Measurements from ENCODE around the gene CYP4A22. TPM values are rescaled to one million over a fixed set of nuclear protein-coding genes. Genes with fewer than 3 reads are reported as not detected.
"Not testable (repeated sequence)": the region's sequence is repeated elsewhere in the genome, so short reads cannot be mapped to it uniquely, and the experiment has no call there.

The CYP4A22 gene
- polyA plus RNA-seq, 1 of the 3 experiments (the other 2 are of a cell fraction) = not detected

DNA sequence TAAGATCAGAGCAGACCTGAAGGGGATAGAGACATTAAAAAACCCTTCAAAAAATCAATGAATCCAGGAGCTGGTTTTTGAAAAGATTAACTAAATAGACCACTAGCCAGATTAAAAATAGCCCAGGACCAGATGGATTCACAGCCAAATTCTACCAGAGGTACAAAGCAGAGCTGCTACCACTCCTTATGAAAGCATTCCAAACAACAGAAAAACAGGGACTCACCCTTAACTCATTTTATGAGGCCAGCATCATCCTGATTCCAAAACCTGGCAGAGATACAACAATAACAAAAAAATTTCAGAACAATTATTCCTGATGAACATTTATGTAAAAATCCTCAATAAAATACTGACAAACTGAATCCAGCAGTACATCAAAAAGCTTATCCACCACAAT is 19.2 kb downstream of the CYP4A22 start:
- H3F3A ChIP-seq (replicated peaks; ENCODE audit: insufficient read depth); H3K9me2 ChIP-seq; H3K27me3 ChIP-seq (ENCODE audit: insufficient read depth); H3K79me2 ChIP-seq (ENCODE audit: insufficient read depth); H4K20me1 ChIP-seq (ENCODE audit: insufficient read depth); H3K36me3 ChIP-seq (replicated peaks in 1 of 2; ENCODE audit: control insufficient read depth in 1 of 2, insufficient read depth in 2 of 2, low read length in 1 of 2); H3K4me1 ChIP-seq (ENCODE audit: control insufficient read depth in 1 of 2, insufficient read depth in 2 of 2, low read depth in 1 of 2, low read length in 1 of 2); H3K4me3 ChIP-seq (ENCODE audit: low read depth in 2 of 2, low read length in 1 of 2); H3K9me3 ChIP-seq; POLR2A ChIA-PET; DNase-seq; H3K9ac ChIP-seq; H2AFZ ChIP-seq (ENCODE audit: low read depth); H3K4me2 ChIP-seq; H3K27ac ChIP-seq (ENCODE audit: low read depth in 2 of 2, low read length in 1 of 2): not testable (repeated sequence)
- CTCF ChIA-PET = interaction anchor here (1.1 to 1.2 kb wide), 2 partner anchors 18 to 23 kb away, joined by 3 to 4 read pairs; no protein-coding TSS in a partner anchor

DNA sequence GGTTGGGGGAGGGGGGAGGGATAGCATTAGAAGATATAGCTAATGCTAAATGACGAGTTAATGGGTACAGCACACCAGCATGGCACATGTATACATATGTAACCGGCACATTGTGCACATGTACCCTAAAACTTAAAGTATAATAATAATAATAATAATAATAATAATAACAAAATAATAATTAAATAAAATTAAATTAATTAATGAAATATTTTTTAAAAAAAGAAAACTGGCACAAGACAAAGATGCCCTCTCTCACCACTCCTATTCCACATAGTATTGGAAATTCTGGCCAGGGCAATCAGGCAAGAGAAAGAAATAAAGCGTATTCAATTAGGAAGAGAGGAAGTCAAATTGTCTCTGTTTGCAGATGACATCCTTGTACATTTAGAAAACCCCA is 20.7 kb downstream of the CYP4A22 start:
- H3K36me3 ChIP-seq (replicated peaks in 1 of 2; ENCODE audit: control insufficient read depth in 1 of 2, insufficient read depth in 2 of 2, low read length in 1 of 2); H3K27me3 ChIP-seq (ENCODE audit: insufficient read depth); POLR2A ChIA-PET; DNase-seq; H3K9ac ChIP-seq; H3K9me3 ChIP-seq; H3K4me2 ChIP-seq; CTCF ChIA-PET; H3K79me2 ChIP-seq (ENCODE audit: insufficient read depth); H2AFZ ChIP-seq (ENCODE audit: low read depth); H3F3A ChIP-seq (replicated peaks; ENCODE audit: insufficient read depth); H3K9me2 ChIP-seq; H4K20me1 ChIP-seq (ENCODE audit: insufficient read depth); H3K4me1 ChIP-seq (ENCODE audit: control insufficient read depth in 1 of 2, insufficient read depth in 2 of 2, low read depth in 1 of 2, low read length in 1 of 2); H3K4me3 ChIP-seq (ENCODE audit: low read depth in 2 of 2, low read length in 1 of 2); H3K27ac ChIP-seq (ENCODE audit: low read depth in 2 of 2, low read length in 1 of 2): not testable (repeated sequence)
- 53% methylated on average over 3 of the region's 3 CpGs for WGBS (ENCODE audit: low lambda C conversion rate)

- H3K79me2 ChIP-seq (ENCODE audit: insufficient read depth) = no peaks in the 10 kb centered on the region
- no peaks in the 10 kb centered on the region for H3F3A ChIP-seq (replicated peaks; ENCODE audit: insufficient read depth)
- H4K20me1 ChIP-seq (ENCODE audit: insufficient read depth) = no peaks in the 10 kb centered on the region
- no peak overlapping the region for H3K9ac ChIP-seq
- no peak overlapping the region for H3K27ac ChIP-seq (ENCODE audit: low read depth in 2 of 2, low read length in 1 of 2)
- no peak overlapping the region for H3K4me3 ChIP-seq (ENCODE audit: low read depth in 2 of 2, low read length in 1 of 2)
- POLR2A ChIA-PET = no interaction called here
- no peak for DNase-seq
- no peak overlapping the region for H3K4me2 ChIP-seq
- H2AFZ ChIP-seq (ENCODE audit: low read depth) = no peak overlapping the region
- CTCF ChIA-PET = interaction anchor here (1.8 kb wide), 1 partner anchor 14 kb away, joined by 9 read pairs; no protein-coding TSS in a partner anchor
- no peak for TF ChIP-seq RCOR1 (IDR thresholded peaks at IDR 0.05; ENCODE audit: low read length)
- TF ChIP-seq, protein P1, sequence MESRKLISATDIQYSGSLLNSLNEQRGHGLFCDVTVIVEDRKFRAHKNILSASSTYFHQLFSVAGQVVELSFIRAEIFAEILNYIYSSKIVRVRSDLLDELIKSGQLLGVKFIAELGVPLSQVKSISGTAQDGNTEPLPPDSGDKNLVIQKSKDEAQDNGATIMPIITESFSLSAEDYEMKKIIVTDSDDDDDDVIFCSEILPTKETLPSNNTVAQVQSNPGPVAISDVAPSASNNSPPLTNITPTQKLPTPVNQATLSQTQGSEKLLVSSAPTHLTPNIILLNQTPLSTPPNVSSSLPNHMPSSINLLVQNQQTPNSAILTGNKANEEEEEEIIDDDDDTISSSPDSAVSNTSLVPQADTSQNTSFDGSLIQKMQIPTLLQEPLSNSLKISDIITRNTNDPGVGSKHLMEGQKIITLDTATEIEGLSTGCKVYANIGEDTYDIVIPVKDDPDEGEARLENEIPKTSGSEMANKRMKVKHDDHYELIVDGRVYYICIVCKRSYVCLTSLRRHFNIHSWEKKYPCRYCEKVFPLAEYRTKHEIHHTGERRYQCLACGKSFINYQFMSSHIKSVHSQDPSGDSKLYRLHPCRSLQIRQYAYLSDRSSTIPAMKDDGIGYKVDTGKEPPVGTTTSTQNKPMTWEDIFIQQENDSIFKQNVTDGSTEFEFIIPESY (IDR thresholded peaks at IDR 0.05; ENCODE audit: borderline replicate concordance, low read depth) = no peak
- no peak for TF ChIP-seq RAD21 (IDR thresholded peaks at IDR 0.05; ENCODE audit: low read length)
- TF ChIP-seq PBX3 (IDR thresholded peaks at IDR 0.05) = no peak
- no peak for TF ChIP-seq YY1 (IDR thresholded peaks at IDR 0.05; ENCODE audit: low read depth)
- TF ChIP-seq GABPA (IDR thresholded peaks at IDR 0.05; ENCODE audit: low read depth) = no peak
- TF ChIP-seq IRF3 (IDR thresholded peaks at IDR 0.05; ENCODE audit: low read depth, low read length) = no peak
- TF ChIP-seq TAF1 (IDR thresholded peaks at IDR 0.05; ENCODE audit: borderline replicate concordance, low read depth, low read length) = no peak
- TF ChIP-seq NFIC (IDR thresholded peaks at IDR 0.05; ENCODE audit: borderline replicate concordance) = no peak
- TF ChIP-seq, protein P2, sequence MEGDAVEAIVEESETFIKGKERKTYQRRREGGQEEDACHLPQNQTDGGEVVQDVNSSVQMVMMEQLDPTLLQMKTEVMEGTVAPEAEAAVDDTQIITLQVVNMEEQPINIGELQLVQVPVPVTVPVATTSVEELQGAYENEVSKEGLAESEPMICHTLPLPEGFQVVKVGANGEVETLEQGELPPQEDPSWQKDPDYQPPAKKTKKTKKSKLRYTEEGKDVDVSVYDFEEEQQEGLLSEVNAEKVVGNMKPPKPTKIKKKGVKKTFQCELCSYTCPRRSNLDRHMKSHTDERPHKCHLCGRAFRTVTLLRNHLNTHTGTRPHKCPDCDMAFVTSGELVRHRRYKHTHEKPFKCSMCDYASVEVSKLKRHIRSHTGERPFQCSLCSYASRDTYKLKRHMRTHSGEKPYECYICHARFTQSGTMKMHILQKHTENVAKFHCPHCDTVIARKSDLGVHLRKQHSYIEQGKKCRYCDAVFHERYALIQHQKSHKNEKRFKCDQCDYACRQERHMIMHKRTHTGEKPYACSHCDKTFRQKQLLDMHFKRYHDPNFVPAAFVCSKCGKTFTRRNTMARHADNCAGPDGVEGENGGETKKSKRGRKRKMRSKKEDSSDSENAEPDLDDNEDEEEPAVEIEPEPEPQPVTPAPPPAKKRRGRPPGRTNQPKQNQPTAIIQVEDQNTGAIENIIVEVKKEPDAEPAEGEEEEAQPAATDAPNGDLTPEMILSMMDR (IDR thresholded peaks at IDR 0.05) = no peak
- no peak for TF ChIP-seq EZH2phosphoT487 (IDR thresholded peaks at IDR 0.05; ENCODE audit: borderline replicate concordance, low read depth)
- no peak for TF ChIP-seq CHD2 (IDR thresholded peaks at IDR 0.05; ENCODE audit: low read length, partially characterized antibody)
- TF ChIP-seq, protein P3, sequence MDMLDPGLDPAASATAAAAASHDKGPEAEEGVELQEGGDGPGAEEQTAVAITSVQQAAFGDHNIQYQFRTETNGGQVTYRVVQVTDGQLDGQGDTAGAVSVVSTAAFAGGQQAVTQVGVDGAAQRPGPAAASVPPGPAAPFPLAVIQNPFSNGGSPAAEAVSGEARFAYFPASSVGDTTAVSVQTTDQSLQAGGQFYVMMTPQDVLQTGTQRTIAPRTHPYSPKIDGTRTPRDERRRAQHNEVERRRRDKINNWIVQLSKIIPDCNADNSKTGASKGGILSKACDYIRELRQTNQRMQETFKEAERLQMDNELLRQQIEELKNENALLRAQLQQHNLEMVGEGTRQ (IDR thresholded peaks at IDR 0.05; ENCODE audit: borderline replicate concordance, low read depth, low read length) = no peak
- TF ChIP-seq RXRA (IDR thresholded peaks at IDR 0.05; ENCODE audit: borderline replicate concordance, low read depth) = no peak
- H3K4me1 ChIP-seq (ENCODE audit: control insufficient read depth in 1 of 2, insufficient read depth in 2 of 2, low read depth in 1 of 2, low read length in 1 of 2) = no peaks in the 10 kb centered on the region
- H3K9me3 ChIP-seq = no peaks in the 10 kb centered on the region
- H3K36me3 ChIP-seq (replicated peaks in 1 of 2; ENCODE audit: control insufficient read depth in 1 of 2, insufficient read depth in 2 of 2, low read length in 1 of 2) = no peaks in the 10 kb centered on the region
- no peaks in the 10 kb centered on the region for H3K27me3 ChIP-seq (ENCODE audit: insufficient read depth)
- H3K9me2 ChIP-seq = no peaks in the 10 kb centered on the region
These were observed 23.5 kb downstream of the CYP4A22 start for GRCh38 chr1:47160716-47161115.

Measured in SK-N-SH (cell line).